ENCODE data around the gene CRYAA.

The CRYAA gene

GRCh38 chr21:43210454-43211071 lies 41.8 kb downstream of the CRYAA start:
- no peak for DNase-seq (ENCODE audit: low read depth)
- H3K4me3 ChIP-seq (ENCODE audit: low read depth, low read length): no peak overlapping the region
- TF ChIP-seq, protein P1, sequence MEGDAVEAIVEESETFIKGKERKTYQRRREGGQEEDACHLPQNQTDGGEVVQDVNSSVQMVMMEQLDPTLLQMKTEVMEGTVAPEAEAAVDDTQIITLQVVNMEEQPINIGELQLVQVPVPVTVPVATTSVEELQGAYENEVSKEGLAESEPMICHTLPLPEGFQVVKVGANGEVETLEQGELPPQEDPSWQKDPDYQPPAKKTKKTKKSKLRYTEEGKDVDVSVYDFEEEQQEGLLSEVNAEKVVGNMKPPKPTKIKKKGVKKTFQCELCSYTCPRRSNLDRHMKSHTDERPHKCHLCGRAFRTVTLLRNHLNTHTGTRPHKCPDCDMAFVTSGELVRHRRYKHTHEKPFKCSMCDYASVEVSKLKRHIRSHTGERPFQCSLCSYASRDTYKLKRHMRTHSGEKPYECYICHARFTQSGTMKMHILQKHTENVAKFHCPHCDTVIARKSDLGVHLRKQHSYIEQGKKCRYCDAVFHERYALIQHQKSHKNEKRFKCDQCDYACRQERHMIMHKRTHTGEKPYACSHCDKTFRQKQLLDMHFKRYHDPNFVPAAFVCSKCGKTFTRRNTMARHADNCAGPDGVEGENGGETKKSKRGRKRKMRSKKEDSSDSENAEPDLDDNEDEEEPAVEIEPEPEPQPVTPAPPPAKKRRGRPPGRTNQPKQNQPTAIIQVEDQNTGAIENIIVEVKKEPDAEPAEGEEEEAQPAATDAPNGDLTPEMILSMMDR (conservative IDR thresholded peaks at IDR 0.05; ENCODE audit: low read depth, low read length): no peak

DNA sequence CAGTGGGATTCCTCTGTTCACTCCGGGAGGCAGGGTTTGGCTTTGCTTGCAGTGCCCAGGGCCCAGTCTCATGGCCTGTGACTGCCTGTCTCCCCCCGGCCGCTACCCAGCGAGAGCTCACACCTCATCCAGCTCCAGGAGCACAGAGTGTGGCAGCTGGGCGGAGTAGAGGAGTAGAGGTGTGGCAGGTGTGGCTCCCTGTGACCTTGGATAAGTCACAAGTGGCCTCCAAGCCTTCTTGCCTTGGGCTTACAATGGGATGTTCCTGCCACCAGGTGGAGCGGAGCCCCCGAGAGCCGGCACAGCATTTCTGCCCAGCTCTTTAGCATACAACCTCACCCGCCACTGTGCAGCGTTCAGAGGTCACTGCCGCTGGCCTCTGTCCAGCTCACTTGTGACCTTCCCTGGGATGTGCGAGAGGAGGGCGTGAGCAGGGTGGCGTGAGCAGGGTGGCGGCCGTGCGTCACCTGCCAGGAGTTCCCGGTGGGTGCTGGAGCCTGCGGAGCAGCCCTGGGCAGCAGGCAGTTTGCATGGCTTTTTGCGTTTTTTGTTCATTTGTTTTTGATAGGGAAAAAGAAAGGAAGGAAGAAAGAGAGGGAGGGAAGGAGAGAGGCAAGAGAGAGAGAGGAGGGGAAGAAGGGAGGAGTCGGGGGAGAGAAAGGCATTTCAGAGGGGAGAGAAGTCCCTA lies 42.4 kb downstream of the CRYAA start:
- TF ChIP-seq, protein P1 (conservative IDR thresholded peaks at IDR 0.05; ENCODE audit: low read depth, low read length): peak; percentile 43
- DNase-seq (ENCODE audit: low read depth): no peak
- no peak overlapping the region for H3K4me3 ChIP-seq (ENCODE audit: low read depth, low read length)

GRCh38 chr21:43211760-43212115 lies 42.9 kb downstream of the CRYAA start:
- DNase-seq (ENCODE audit: low read depth): no peak
- TF ChIP-seq, protein P1 (conservative IDR thresholded peaks at IDR 0.05; ENCODE audit: low read depth, low read length): no peak
- no peak overlapping the region for H3K4me3 ChIP-seq (ENCODE audit: low read depth, low read length)
